ENCODE measurements around the gene PKLR. TPM values are rescaled to one million over a fixed set of nuclear protein-coding genes. Genes with fewer than 3 reads are reported as not detected.

Gene PKLR
- total RNA-seq, 2 experiments from 2014 or later = not detected

DNA sequence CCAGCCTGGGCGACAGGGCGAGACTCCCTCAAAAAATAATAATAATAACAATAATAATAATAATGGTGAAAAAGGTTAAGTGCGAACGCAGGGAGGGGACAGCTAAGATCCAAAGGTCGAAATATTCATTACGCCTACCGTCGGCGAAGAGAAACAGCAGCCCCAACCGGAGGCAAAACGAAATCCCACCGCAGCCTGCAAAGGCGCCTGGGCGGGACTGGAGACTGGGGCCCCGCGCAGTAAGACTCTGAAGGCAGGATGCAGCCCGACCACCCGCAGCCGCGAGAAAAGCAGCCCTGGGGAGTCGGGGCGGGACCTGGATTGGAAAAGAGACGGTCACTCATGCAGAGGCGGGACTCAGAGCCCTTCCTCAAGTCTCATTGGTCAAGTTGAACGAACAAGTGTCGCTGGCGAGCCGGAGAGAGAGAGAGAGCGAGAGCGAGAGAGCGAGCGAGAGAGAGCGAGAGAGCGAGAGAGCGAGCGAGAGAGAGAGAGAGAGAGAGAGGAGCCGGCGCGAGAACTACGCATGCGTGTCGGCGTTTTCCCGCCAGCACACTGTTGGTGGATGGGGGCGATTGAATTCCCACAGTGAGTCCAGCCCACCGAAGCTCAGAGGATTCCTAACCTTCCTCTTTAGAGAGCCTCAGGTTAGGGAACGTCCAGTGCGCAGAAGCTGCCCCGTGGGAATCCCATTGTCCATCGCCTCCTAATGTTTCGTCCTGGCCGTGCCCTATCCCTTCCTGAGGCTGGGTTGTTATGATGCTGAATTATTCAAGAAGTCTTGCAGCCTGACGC is 56.7 kb downstream of the PKLR start:
- peak; percentile 100 for DNase-seq
- peak; percentile 97 for ATAC-seq
- Mint-ChIP-seq H3K9me3 (ENCODE audit: low read depth) (no peaks in the 10 kb centered on the region), H3K27me3 (peaks cover 3% of the 10 kb centered on the region), H3K36me3 (peaks cover 9% of the 10 kb centered on the region), H3K27ac (peak overlapping the region; percentile 98), H3K4me1 (peaks cover 51% of the 10 kb centered on the region), H3K4me3 (peak overlapping the region; percentile 74)
- CTCF ChIA-PET = interaction anchor here (0.5 to 6.5 kb wide), 15 partner anchors 8 to 283 kb away, joined by 3 to 41 read pairs (median 4); partner anchors contain the start of genes KRTCAP2, MTX1, SCAMP3 and THBS3

GRCh38 chr1:155242805-155243358 is 58.4 kb downstream of the PKLR start:
- Mint-ChIP-seq H3K36me3 (peaks cover 11% of the 10 kb centered on the region), H3K4me1 (peaks cover 52% of the 10 kb centered on the region), H3K4me3 (peak overlapping the region; percentile 74), H3K27ac (peak overlapping the region; percentile 98), H3K27me3 (peaks cover 3% of the 10 kb centered on the region), H3K9me3 (ENCODE audit: low read depth) (no peaks in the 10 kb centered on the region)
- CTCF ChIA-PET = interaction anchor here (1.8 to 6.5 kb wide), 6 partner anchors 8 to 80 kb away, joined by 7 to 41 read pairs (median 16); partner anchors contain the start of genes KRTCAP2, MTX1 and THBS3
- DNase-seq (no peak), ATAC-seq (no peak)

DNA sequence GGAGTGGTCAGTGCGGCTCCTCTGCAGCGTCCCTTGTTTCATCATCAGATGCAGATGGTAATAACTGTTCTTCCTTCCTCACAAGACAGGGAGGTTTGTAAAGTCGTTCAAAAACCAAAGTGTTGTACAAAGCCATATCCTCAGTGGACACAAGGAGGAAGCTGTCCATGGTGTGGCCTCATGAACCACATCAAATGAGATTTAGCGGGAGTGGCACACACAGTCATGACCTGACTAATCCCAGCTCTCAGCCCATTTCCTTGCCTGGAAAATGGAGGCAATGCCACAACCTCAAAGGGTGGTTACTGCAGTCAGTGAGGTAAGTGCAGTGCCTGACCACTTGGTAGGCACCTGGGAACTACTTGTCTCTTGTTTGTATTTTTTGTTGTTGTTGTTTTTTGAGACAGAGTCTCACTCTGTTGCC is 59.4 kb downstream of the PKLR start:
- no peak for DNase-seq
- H3K27me3 Mint-ChIP-seq = peaks cover 3% of the 10 kb centered on the region
- H3K4me3 Mint-ChIP-seq = peak overlapping the region; percentile 46
- CTCF ChIA-PET = interaction anchor here (0.6 to 6.5 kb wide), 9 partner anchors 9 to 1585 kb away, joined by 3 to 41 read pairs (median 5); partner anchors contain the start of genes KRTCAP2, MTX1, SCAMP3 and THBS3
- ATAC-seq = no peak
- no peaks in the 10 kb centered on the region for H3K9me3 Mint-ChIP-seq (ENCODE audit: low read depth)
- peaks cover 52% of the 10 kb centered on the region for H3K4me1 Mint-ChIP-seq
- H3K36me3 Mint-ChIP-seq = peaks cover 14% of the 10 kb centered on the region
- peak overlapping the region; percentile 86 for H3K27ac Mint-ChIP-seq

- CTCF ChIA-PET = interaction anchor here (0.6 to 5.4 kb wide), 9 partner anchors 9 to 1584 kb away, joined by 3 to 41 read pairs (median 4); partner anchors contain the start of genes KRTCAP2, MTX1, SCAMP3 and THBS3
- peaks cover 3% of the 10 kb centered on the region for H3K27me3 Mint-ChIP-seq
- DNase-seq (peak; percentile 87), ATAC-seq (peak; percentile 32)
- H3K27ac Mint-ChIP-seq = peak overlapping the region; percentile 86
- no peaks in the 10 kb centered on the region for H3K9me3 Mint-ChIP-seq (ENCODE audit: low read depth)
- peak overlapping the region; percentile 84 for H3K4me3 Mint-ChIP-seq
- H3K36me3 Mint-ChIP-seq = peaks cover 16% of the 10 kb centered on the region
- peaks cover 52% of the 10 kb centered on the region for H3K4me1 Mint-ChIP-seq
These were observed 60.1 kb downstream of the PKLR start for GRCh38 chr1:155241069-155241679.

Small RNA genes within 50 kb of the gene (microRNA-seq; reads per million reads assigned to microRNA genes)
- gene MIR555 = not detected

Other genes with a start within 250 kb of the PKLR start
- 1 to 10 TPM; 3.8 to 5.3 TPM for gene EFNA4, start 237.7 kb downstream of the PKLR start, total RNA-seq
- gene EFNA3, start 222.6 kb downstream of the PKLR start, total RNA-seq = 1 to 10 TPM; 1.9 to 2.8 TPM
- gene EFNA1, start 173.6 kb downstream of the PKLR start, total RNA-seq = not detected
- gene SLC50A1, start 165.6 kb downstream of the PKLR start, total RNA-seq = 10 to 100 TPM; 39.8 to 41.2 TPM
- 10 to 100 TPM; 54.2 to 57.0 TPM for gene DPM3, start 160.9 kb downstream of the PKLR start, total RNA-seq
- gene KRTCAP2, start 128.1 kb downstream of the PKLR start, total RNA-seq = 100 to 1,000 TPM; 166 to 177 TPM
- gene TRIM46, start 127.6 kb downstream of the PKLR start, total RNA-seq = 10 to 100 TPM; 11.2 to 16.1 TPM
- 10 to 100 TPM; 14.3 to 23.5 TPM for gene THBS3, start 93.5 kb downstream of the PKLR start, total RNA-seq
- 10 to 100 TPM; 39.0 to 48.6 TPM for gene MTX1, start 92.7 kb downstream of the PKLR start, total RNA-seq
- 10 to 100 TPM; 30.7 to 32.3 TPM for gene ENTREP3, start 46.0 kb downstream of the PKLR start, total RNA-seq
- gene SCAMP3, start 39.1 kb downstream of the PKLR start, total RNA-seq = 100 to 1,000 TPM in 1 of 2 experiments, 10 to 100 TPM in 1; 82.0 to 108 TPM
- gene CLK2, start 27.9 kb downstream of the PKLR start, total RNA-seq = 100 to 1,000 TPM in 1 of 2 experiments, 10 to 100 TPM in 1; 94.8 to 108 TPM
- 1 to 10 TPM; 5.4 to 6.1 TPM for gene HCN3, start 24.0 kb downstream of the PKLR start, total RNA-seq
- gene FDPS, start 7.4 kb upstream of the PKLR start, total RNA-seq = 100 to 1,000 TPM; 329 to 406 TPM
- 10 to 100 TPM; 29.1 to 33.2 TPM for gene RUSC1, start 19.5 kb upstream of the PKLR start, total RNA-seq